AG09309 (cell line): Measurements from ENCODE around the gene GCGR.

Source experiments
- DNase-seq: peaks from one replicate; pipeline ENCODE4 v3.0.0-alpha.2; 2010; ENCODE audit warnings: low read depth
- H3K4me3 ChIP-seq: 2 replicates; pipeline ENCODE4 v1.5.1; 2011; ENCODE audit warnings: mild to moderate bottlenecking, low read depth, low read length, moderate library complexity; ENCODE audit not compliant: control insufficient read depth
- TF ChIP-seq, protein P1 (sequence below): IDR thresholded peaks from 2 replicates; pipeline ENCODE4 v1.5.1; 2011; ENCODE audit warnings: mild to moderate bottlenecking, low read depth, low read length, inconsistent platforms; ENCODE audit not compliant: insufficient read depth, control insufficient read depth; ENCODE audit errors: missing control alignments

The GCGR gene

DNA sequence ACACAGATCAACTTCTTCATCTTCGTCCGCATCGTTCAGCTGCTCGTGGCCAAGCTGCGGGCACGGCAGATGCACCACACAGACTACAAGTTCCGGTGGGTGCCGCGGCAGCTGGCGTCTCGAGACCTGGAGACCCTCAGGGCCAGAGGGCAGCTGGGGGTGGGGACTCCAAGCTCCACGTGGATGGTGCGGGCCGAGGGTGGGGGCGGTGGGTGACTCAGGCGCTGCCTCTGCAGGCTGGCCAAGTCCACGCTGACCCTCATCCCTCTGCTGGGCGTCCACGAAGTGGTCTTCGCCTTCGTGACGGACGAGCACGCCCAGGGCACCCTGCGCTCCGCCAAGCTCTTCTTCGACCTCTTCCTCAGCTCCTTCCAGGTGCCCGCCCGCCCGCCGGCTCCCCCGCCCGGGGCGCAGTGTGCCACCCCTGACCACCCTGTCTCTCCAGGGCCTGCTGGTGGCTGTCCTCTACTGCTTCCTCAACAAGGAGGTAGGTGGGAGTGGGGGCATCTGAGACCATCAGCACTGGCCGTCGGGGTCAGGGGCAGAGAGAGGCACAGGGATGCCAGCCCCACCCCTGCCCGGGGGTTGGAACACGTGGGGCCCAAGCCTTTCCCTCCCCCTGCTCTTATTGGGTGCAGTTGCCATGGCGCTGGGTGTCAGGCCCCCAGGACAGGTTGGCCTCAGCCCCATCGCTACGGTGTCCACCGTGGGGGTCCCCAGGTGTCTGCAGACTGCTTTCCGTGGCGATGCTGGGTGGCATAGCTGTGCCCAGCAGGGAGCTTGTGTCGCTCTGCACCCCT is 8.8 kb downstream of the GCGR start:
- TF ChIP-seq, protein P1, sequence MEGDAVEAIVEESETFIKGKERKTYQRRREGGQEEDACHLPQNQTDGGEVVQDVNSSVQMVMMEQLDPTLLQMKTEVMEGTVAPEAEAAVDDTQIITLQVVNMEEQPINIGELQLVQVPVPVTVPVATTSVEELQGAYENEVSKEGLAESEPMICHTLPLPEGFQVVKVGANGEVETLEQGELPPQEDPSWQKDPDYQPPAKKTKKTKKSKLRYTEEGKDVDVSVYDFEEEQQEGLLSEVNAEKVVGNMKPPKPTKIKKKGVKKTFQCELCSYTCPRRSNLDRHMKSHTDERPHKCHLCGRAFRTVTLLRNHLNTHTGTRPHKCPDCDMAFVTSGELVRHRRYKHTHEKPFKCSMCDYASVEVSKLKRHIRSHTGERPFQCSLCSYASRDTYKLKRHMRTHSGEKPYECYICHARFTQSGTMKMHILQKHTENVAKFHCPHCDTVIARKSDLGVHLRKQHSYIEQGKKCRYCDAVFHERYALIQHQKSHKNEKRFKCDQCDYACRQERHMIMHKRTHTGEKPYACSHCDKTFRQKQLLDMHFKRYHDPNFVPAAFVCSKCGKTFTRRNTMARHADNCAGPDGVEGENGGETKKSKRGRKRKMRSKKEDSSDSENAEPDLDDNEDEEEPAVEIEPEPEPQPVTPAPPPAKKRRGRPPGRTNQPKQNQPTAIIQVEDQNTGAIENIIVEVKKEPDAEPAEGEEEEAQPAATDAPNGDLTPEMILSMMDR, result no peak
- H3K4me3 ChIP-seq, result no peak overlapping the region
- DNase-seq, result no peak

DNA sequence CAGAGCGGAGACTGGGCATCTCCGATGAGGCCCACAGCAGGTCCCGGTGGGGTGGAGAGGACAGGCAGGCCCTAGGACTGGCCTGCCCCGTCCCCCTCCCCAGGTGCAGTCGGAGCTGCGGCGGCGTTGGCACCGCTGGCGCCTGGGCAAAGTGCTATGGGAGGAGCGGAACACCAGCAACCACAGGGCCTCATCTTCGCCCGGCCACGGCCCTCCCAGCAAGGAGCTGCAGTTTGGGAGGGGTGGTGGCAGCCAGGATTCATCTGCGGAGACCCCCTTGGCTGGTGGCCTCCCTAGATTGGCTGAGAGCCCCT is 9.4 kb downstream of the GCGR start:
- DNase-seq, result no peak
- TF ChIP-seq, protein P1, result no peak
- H3K4me3 ChIP-seq, result no peak overlapping the region

DNA sequence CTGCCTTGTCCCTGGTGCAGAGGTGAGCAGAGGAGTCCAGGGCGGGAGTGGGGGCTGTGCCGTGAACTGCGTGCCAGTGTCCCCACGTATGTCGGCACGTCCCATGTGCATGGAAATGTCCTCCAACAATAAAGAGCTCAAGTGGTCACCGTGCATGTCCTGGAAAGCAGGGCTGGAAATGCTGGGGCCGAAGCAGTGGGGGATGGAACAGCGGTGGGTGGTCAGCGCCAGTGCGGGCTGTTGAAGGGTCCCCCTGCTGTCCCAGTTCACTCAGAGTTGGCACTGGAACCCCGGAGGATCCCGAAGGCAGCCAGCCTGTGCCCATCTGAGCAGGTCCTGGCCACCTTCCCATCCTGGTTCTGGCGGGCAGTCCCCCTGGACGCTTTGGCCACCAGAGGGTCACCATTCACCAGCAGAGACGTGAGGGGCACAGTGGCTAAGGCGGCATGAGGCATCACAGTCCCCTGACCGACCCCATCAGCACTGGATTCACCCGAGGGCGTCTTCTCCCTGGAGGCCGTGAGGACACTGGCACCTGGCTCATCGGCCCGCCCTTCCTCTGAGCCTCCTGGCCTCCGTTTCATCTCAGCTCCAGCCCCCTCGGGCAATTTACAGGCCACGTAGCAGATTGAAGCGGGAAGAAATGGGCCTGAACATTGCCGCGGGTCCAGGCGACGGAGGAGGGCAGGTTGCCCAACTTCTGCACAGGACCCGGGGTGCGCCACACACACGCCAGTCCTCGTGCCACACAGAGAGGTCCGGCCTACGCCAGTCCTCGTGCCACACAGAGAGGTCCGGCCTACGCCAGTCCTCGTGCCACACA is 10.1 kb downstream of the GCGR start:
- no peak for DNase-seq
- TF ChIP-seq, protein P1, result no peak

DNA sequence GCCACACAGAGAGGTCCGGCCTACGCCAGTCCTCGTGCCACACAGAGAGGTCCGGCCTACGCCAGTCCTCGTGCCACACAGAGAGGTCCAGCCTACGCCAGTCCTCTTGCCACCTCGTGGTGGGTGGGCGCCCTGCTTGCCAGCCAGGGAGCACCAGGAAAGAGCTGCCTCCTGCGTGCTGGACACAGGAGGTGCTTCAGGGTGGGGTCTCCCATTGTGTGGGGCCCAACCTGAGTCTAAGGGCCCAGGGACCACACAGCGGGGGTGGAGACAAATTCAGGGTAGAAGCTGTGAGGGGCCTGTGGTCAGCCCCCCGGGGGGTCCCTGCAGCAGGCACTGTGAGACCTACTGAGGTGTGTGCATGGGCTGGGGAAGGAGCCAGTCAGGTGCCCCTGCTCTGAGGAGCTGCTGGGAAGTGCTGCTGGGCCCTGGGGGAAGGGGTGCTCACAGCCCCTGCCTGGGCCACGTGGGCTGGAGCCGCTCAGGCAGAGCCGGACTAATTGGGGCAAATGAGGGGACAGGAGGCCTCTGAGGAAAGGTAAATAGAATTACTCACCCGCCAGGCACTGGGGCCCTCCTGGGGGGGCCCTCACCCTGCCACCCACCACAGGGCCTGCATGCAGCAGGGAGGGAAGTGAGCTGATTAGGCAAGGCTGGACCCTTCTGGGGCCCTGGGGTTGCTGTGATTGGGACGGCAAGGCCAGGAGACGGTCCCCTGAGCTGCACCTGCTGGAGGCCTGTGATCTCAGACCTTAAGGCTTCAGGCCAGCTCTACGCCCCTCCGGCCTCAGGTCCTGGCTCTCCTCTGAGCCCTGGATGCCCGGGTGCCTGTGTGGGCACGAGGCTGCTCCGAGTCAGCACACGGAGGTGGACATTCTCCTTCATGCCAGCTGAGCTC is 11.0 kb downstream of the GCGR start:
- no peak overlapping the region for H3K4me3 ChIP-seq
- no peak for DNase-seq
- TF ChIP-seq, protein P1, result no peak

More for the DNA sequence above, 10.1 kb downstream of the GCGR start:
- H3K4me3 ChIP-seq, result no peak overlapping the region

DNA sequence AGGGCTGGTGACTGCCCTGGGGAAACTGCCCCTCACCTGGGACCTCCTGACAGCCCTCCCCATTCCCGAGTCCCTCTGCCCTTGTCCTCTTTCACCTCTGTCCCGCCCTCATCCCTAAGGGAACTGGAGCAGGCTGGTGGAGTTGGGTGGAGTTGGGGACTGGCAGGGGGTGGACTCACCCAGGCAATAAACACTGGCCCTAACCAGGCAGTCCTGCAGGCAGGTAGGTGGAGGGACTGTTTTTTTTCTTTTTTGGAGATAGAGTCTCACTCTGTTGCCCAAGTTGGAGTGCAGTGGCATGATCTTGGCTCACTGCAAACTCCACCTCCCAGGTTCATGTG is 11.7 kb downstream of the GCGR start:
- TF ChIP-seq, protein P1, result no peak
- no peak for DNase-seq
- H3K4me3 ChIP-seq, result no peak overlapping the region

DNA sequence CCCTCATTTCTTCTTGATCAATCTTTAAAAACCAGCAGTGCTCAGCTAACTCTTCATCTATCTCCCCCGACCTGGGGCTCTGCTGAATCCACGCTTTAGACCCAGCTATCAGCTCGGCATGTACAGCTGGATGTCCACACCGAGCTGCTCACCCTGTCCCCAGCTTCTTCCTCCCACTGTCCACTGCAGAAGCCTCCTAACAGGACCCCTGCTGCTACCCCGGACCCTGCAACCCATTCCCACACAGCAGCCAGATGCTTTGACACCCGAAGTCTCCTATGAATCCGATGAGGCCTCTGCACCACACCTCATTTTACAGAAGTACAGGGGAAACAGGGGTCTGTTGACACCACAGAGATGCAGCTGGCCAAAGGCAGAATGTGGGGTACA is 13.8 kb downstream of the GCGR start:
- TF ChIP-seq, protein P1, result no peak
- H3K4me3 ChIP-seq, result no peak overlapping the region
- DNase-seq, result no peak
